Aorta (tissue), 5 donors: ENCODE data around the gene ADAMTSL3. TPM values are rescaled to one million over a fixed set of nuclear protein-coding genes. Genes with fewer than 3 reads are reported as not detected.
"Not testable (repeated sequence)": the region's sequence is repeated elsewhere in the genome, so short reads cannot be mapped to it uniquely, and the experiment has no call there.

Experiments
- ATAC-seq: fragments of 200-7000 bp; cut with Tn5 transposase; one replicate; pipeline ENCODE4 v1.9.1; 2022; ENCODE audit warnings: moderate library complexity; ENCODE audit not compliant: low FRiP score
- DNase-seq, 2 donors: peaks; one replicate each; pipeline ENCODE4 v3.0.0-alpha.2; 2020
- H3K27ac ChIP-seq, 2 donors: one replicate each; pipeline ENCODE4 v1.5.1; 2013; ENCODE audit warnings: low read length in 2 of 2, mild to moderate bottlenecking in 2 of 2, moderate library complexity in 2 of 2, control low read depth in 1 of 2, inconsistent platforms in 1 of 2, low read depth in 1 of 2
- H3K27me3 ChIP-seq, 2 donors: one replicate each; pipeline ENCODE4 v1.6.1; 2013; ENCODE audit warnings: control low read depth in 1 of 2, low read length in 1 of 2, mild to moderate bottlenecking in 1 of 2, moderate library complexity in 1 of 2; ENCODE audit not compliant: insufficient read depth in 2 of 2, control insufficient read depth in 1 of 2
- H3K36me3 ChIP-seq, 2 donors: one replicate each; pipeline ENCODE4 v1.6.1; 2013; ENCODE audit warnings: control low read depth in 1 of 2, low read length in 1 of 2, mild to moderate bottlenecking in 1 of 2; ENCODE audit not compliant: insufficient read depth in 2 of 2, control insufficient read depth in 1 of 2
- H3K4me1 ChIP-seq, 2 donors: one replicate each; pipeline ENCODE4 v1.6.1; 2013; ENCODE audit warnings: low read length in 2 of 2, control low read depth in 1 of 2, mild to moderate bottlenecking in 1 of 2, moderate library complexity in 1 of 2; ENCODE audit not compliant: insufficient read depth in 2 of 2, control insufficient read depth in 1 of 2
- H3K4me3 ChIP-seq, 2 donors: one replicate each; pipeline ENCODE4 v1.5.1; 2013; ENCODE audit warnings: low read length in 2 of 2, control low read depth in 1 of 2, mild to moderate bottlenecking in 1 of 2
- H3K9me3 ChIP-seq: one replicate; pipeline ENCODE4 v1.6.1; 2013; ENCODE audit warnings: mild to moderate bottlenecking, low read length; ENCODE audit not compliant: control insufficient read depth
- WGBS, 2 donors: extraction: QIAGEN DNeasy Blood & Tissue Kit; methylation state at CpG; one replicate each; pipeline ENCODE4 v1.1.7; 2013; 5-methylcytosine and 5-hydroxymethylcytosine counted together
- intact Hi-C, 2 donors: fragments of 100-400 bp; cut with DNase I; formaldehyde crosslinking; loops; one replicate each; pipeline versions ENCODE4 v1.14.2 to v1.15.0; 2022
- polyA plus RNA-seq, 2 donors: library from polyadenylated mRNA; stranded (reverse); fragments of 200-250 nt; gene quantifications; one replicate each; pipeline ENCODE4 v1.2.3, GENCODE V29; 2013
- total RNA-seq, 2 donors: library from RNA; stranded (reverse); fragmentation: NEBNext Ultra II Directional; extraction: Animal tissue kit (Norgen Biotek cat#: 25700); gene quantifications; one replicate each; pipeline ENCODE4 v1.2.1, GENCODE V29; 2021
- donor health status: healthy with polysubstance abuse.
- donor health status: Bipolar disorder and iron deficiency.
- donor health status: DM: no; HTN: no; CAD: no.
- donor health status: DM: no; HTN: no; CAD: no.
- donor health status: DM: yes; HTN: yes; CAD: no.

Gene ADAMTSL3
- total and polyA plus RNA-seq, 4 donors = 4.6 to 74.5 (median 36.6) TPM

- H3K9me3 ChIP-seq, intact Hi-C loops: not testable (repeated sequence)
Measured at GRCh38 chr15:83757291-83757690, 103.4 kb downstream of the ADAMTSL3 start.

DNA sequence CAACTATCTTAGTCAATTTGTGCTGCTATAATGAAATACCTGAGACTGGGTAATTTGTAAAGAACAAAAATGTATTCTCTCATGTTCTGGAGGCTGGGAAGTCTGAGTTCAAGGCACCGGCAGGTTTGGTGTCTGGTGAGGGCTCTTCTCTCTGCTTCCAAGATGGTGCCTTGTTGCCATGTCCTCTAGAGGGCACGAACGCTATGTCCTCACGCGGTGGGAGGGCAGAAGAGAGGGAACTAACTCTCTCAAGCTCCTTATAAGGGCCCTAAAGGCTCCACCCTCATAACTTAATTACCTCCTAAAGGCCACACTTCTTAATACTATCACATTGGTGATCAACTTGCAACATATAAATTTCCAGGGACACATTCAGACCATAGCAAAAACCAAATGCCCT is 108.4 kb downstream of the ADAMTSL3 start:
- WGBS, 2 donors = 96 to 98% methylated on average over 5 of the region's 5 CpGs
- no peaks in the 10 kb centered on the region for H3K36me3 ChIP-seq
- H3K4me3 ChIP-seq = no peak overlapping the region
- no peak for DNase-seq
- H3K27ac ChIP-seq = no peak overlapping the region
- no peaks in the 10 kb centered on the region for H3K9me3 ChIP-seq
- intact Hi-C loops = no loop called here
- ATAC-seq = no peak
- no peaks in the 10 kb centered on the region for H3K4me1 ChIP-seq
- H3K27me3 ChIP-seq = no peaks in the 10 kb centered on the region

More at GRCh38 chr15:83757291-83757690, 103.4 kb downstream of the ADAMTSL3 start:
- H3K4me1 ChIP-seq, DNase-seq, H3K36me3 ChIP-seq, H3K27me3 ChIP-seq, H3K4me3 ChIP-seq, ATAC-seq, H3K27ac ChIP-seq: not testable (repeated sequence)
- WGBS, 2 donors = 97 to 100% methylated on average over 1 of the region's 1 CpG

DNA sequence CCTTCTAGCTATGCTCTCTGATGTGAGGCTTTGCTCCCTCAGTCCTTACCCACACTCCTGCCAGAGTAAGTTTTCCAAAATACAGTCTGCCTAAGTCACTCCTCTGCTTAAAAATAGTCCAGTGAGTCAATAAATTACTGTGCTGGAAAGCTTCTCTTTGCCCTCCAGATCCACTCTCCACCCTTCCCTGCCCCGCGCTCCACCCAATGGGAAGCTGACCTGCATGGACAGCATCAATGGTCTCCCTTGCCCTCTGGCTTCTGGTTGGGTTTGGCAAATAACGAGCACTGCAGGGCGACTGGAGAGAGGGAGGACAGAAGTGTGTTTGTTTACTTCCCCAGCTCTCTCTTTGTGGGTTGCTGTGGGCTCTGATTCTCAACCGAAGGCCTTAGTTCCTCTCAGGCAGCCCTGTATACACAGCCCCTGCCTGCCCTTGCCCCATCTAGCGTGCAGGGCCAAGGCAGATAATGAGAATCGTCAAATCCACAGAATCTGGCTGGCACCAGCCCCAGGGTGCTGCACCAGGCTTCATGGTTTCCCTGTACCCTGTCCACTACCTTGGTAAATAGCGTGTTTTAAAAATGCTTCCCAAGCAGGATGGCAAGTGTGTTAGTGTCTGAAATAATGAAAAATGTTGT is 110.4 kb downstream of the ADAMTSL3 start:
- intact Hi-C loops = no loop called here
- Histone ChIP-seq H3K27ac (peak overlapping the region; percentile 24 to 60), H3K9me3 (no peaks in the 10 kb centered on the region), H3K36me3 (no peaks in the 10 kb centered on the region), H3K4me1 (peaks cover 0 to 2% of the 10 kb centered on the region in 2 donors), H3K4me3 (no peak overlapping the region), H3K27me3 (no peaks in the 10 kb centered on the region)
- peak; percentile 83 for ATAC-seq
- peak in 1 of 2 donors; percentile 67 for DNase-seq
- 15 to 18% methylated on average over 8 of the region's 8 CpGs for WGBS, 2 donors

GRCh38 chr15:83766339-83766738 is 112.4 kb downstream of the ADAMTSL3 start:
- intact Hi-C loops = no loop called here
- no peaks in the 10 kb centered on the region for H3K9me3 ChIP-seq
- DNase-seq = no peak
- H3K27ac ChIP-seq = no peak overlapping the region
- no peak overlapping the region for H3K4me3 ChIP-seq
- no peaks in the 10 kb centered on the region for H3K36me3 ChIP-seq
- peaks cover 0 to 2% of the 10 kb centered on the region in 2 donors for H3K4me1 ChIP-seq
- 88% methylated on average over 6 of the region's 6 CpGs for WGBS, 2 donors
- no peaks in the 10 kb centered on the region for H3K27me3 ChIP-seq
- ATAC-seq = no peak

GRCh38 chr15:83767741-83768140 is 113.8 kb downstream of the ADAMTSL3 start:
- ATAC-seq (peak; percentile 36), DNase-seq (no peak)
- intact Hi-C loops = no loop called here
- no peaks in the 10 kb centered on the region for H3K9me3 ChIP-seq
- H3K36me3 ChIP-seq = no peaks in the 10 kb centered on the region
- H3K4me3 ChIP-seq = no peak overlapping the region
- 10 to 12% methylated on average over 4 of the region's 4 CpGs for WGBS, 2 donors
- H3K4me1 ChIP-seq = peaks cover 0 to 2% of the 10 kb centered on the region in 2 donors
- no peak overlapping the region for H3K27ac ChIP-seq
- no peaks in the 10 kb centered on the region for H3K27me3 ChIP-seq

DNA sequence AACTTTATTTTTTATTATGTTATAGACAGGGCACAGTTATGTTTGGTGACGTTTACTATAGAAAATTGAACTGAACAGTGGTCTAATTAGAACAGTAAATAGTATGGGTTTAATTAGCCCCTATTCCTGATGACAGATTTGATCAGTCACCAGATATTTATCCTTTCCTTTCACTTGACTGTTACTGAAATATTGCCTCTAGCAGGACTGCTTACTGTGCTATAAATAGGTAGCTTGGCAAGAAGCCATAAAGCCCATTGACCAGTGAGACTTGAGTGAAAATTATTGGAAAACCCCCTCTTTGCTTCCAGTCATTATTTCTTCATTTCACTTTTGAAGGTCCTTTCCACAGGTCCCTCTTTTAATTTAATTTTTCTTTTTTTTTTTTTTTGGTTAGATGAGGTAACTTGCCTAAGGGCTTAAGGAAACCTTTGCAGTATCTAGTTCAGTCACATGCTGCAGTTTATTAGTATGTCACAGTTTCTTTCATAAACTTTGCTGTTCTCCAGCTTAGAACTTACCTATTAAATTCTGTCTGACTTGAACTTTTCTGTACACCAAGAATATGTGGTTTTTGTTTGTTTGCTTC is 115.6 kb downstream of the ADAMTSL3 start:
- Histone ChIP-seq H3K36me3 (peaks cover 2 to 3% of the 10 kb centered on the region in 2 donors), H3K27ac (no peak overlapping the region), H3K4me3 (no peak overlapping the region), H3K27me3 (no peaks in the 10 kb centered on the region), H3K9me3 (no peaks in the 10 kb centered on the region), H3K4me1 (peaks cover 0 to 2% of the 10 kb centered on the region in 2 donors)
- DNase-seq (no peak), ATAC-seq (no peak)
- WGBS, 2 donors = 67 to 73% methylated on average over 1 of the region's 1 CpG
- intact Hi-C loops = no loop called here

GRCh38 chr15:83775738-83776137 is 121.8 kb downstream of the ADAMTSL3 start:
- intact Hi-C loops = no loop called here
- no peaks in the 10 kb centered on the region for H3K9me3 ChIP-seq
- no peak overlapping the region for H3K4me3 ChIP-seq
- DNase-seq = no peak
- ATAC-seq = no peak
- 53 to 84% methylated on average over 3 of the region's 3 CpGs for WGBS, 2 donors
- H3K36me3 ChIP-seq = peaks cover 4 to 6% of the 10 kb centered on the region in 2 donors
- no peak overlapping the region for H3K27ac ChIP-seq
- H3K4me1 ChIP-seq = no peaks in the 10 kb centered on the region
- no peaks in the 10 kb centered on the region for H3K27me3 ChIP-seq

- DNase-seq = no peak
- H3K27me3 ChIP-seq = no peaks in the 10 kb centered on the region
- H3K4me1 ChIP-seq = no peaks in the 10 kb centered on the region
- no peaks in the 10 kb centered on the region for H3K9me3 ChIP-seq
- no peak for ATAC-seq
- H3K36me3 ChIP-seq = peaks cover 4 to 6% of the 10 kb centered on the region in 2 donors
- WGBS, 2 donors = 95 to 97% methylated on average over 4 of the region's 4 CpGs
- intact Hi-C loops = no loop called here
- H3K4me3 ChIP-seq = no peak overlapping the region
- H3K27ac ChIP-seq = no peak overlapping the region
Measured at GRCh38 chr15:83776986-83777385, 123.1 kb downstream of the ADAMTSL3 start.

DNA sequence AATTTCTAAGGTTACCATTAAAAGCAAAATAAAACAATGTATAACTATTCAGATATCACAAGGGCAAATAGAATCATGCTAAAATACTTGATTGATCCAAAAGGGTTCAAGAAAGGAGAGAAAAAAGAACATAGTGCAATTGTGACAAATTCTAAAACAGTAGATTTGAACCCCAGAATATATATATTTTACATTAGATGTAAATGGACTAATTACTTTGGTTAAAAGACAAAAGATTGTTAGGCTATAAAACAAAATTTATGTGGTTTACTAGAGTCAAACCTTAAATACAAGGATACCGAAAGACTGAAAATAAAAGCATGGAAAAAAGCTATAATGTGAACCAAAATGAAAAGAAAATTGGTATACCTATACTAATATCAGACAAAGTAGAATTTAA is 129.3 kb downstream of the ADAMTSL3 start:
- Histone ChIP-seq H3K4me3 (no peak overlapping the region), H3K27ac (no peak overlapping the region), H3K4me1 (no peaks in the 10 kb centered on the region), H3K27me3 (no peaks in the 10 kb centered on the region), H3K9me3 (no peaks in the 10 kb centered on the region), H3K36me3 (no peaks in the 10 kb centered on the region)
- DNase-seq = no peak
- ATAC-seq = no peak
- intact Hi-C loops = no loop called here
- 96% methylated on average over 1 of the region's 1 CpG for whole genome bisulfite sequencing, 2 donors
